GM20431 (cell line): ENCODE measurements around the gene SERGEF.
"Not testable (repeated sequence)": the region's sequence is repeated elsewhere in the genome, so short reads cannot be mapped to it uniquely, and the experiment has no call there.

Source experiments
- in situ Hi-C: fragments of 300-500 bp; cut with MseI, MboI; formaldehyde crosslinking; loops from one replicate; pipeline ENCODE4 v1.15.0; 2020; ENCODE audit warnings: low sequenced_read_pairs; ENCODE audit not compliant: unreplicated experiment

SERGEF gene

DNA sequence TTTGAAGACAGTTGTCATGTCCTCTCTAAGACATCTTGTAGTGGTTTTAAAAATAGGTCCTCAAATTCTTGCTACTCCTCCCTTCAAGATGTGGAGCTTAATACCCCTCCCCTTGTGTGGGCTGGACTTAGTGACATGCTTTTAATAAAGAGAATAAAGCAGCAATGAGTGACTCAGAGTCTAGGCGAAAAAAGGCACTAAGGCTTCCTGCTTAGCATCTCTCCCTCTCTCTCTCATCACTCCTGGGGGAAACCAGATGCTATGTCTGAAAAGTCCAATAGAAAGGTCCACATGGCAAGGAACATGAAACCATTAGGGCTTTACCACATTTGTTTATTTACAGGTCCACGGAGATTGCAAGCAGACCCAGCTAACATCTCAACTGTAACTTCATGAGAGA, 11.7 kb downstream of the SERGEF start:
- in situ Hi-C loops = no loop called here

DNA sequence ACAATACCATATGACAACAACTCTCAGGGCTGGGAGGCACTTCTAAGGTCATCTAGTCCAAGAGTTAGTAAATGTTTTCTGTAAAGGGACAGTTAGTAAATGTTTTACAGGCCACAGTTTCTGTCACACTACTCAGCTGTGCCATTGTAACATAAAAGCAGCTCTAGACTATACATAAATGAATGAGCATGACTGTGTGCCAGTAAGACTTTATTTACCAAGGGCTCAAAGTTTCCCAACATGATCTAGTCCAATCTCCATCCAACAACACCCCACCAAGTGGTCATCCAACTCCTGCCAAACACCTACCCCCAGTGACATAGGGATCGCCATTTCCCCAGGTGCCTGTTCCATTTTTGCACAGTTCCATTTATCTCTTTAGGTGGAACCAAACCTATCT, 12.1 kb downstream of the SERGEF start:
- in situ Hi-C loops = no loop called here

DNA sequence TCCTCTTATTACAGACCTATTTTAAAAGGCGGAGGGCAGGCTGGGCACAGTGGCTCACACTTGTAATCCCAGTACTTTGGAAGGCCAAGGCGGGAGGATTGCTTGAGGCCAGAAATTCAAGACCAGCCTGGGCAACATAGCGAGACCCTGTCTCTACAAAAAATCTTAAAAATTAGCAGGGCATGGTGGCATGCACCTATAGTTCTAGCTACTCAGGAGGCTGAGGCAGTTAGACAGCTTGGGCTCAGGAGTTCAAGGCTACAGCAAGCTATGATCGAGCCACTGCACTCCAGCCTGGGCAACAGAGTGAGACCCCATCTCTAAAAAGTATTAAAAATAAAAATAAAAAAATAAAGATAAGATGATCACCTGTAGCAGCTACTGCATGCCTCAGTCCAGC, 12.7 kb downstream of the SERGEF start:
- in situ Hi-C loops = not testable (repeated sequence)

DNA sequence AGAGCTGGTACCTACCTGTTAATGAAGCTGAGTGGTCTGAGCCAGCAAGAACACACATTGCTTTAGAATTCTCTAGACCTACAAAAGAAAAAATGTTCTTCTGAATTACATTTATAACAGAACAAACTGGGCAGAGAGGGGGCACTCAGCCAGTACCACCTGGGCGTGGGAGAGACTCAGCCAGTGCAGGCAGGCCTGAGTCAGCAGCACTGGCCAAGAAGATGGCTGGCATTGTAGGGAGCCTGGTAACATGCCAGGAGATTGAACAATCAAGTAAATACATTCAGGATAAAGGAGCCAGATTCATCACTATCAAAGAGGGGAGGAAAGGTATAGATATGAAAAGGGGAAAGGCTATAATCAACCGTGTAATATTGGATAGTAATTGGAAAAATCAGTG, 19.9 kb downstream of the SERGEF start:
- in situ Hi-C loops = loop anchor here (10.0 kb wide), 1 partner anchor 112 kb away; the partner anchor contains the start of gene SAAL1

GRCh38 chr11:17991783-17992433, 20.9 kb downstream of the SERGEF start:
- in situ Hi-C loops = loop anchor here (10.0 kb wide), 1 partner anchor 113 kb away; the partner anchor contains the start of gene SAAL1

DNA sequence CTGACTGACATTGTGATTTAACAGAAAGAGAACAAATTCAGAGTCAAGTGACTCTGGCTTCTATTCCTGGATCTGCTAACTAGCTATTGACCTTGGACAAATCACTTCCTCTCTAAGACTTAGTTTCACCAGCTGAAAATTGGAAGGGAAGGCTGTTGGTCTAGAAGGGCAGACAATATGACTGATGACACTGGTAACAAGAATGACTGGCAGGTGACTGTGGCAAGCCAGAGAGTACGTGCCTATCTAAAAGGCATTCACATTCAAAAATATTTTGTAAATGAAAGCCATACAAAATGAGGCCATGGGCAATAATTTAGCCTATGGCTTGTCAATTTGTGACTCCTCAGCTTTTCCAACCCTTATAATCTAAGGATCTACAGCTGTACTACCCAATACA, 23.5 kb downstream of the SERGEF start:
- in situ Hi-C loops = no loop called here

- in situ Hi-C loops = no loop called here
These were observed 24.4 kb downstream of the SERGEF start for GRCh38 chr11:17988465-17988864.

DNA sequence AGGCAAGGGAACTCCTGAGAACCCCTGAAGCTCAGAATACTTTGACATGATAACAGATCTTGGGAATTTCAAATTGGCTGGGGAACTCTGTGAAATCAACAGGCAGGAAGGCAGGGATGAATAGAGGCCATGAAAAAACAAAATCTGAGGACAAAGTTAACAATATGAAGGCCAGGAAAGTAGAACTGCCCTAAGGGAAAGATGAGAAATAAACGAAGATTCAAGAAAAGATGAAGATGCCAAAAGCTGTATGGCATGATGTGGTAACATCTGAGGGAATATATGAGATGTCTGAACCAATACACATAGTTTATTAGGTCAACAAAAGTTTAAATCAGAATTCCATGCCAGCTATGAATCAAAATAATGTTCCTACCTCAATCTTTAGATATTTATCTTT, 25.0 kb downstream of the SERGEF start:
- in situ Hi-C loops = no loop called here

DNA sequence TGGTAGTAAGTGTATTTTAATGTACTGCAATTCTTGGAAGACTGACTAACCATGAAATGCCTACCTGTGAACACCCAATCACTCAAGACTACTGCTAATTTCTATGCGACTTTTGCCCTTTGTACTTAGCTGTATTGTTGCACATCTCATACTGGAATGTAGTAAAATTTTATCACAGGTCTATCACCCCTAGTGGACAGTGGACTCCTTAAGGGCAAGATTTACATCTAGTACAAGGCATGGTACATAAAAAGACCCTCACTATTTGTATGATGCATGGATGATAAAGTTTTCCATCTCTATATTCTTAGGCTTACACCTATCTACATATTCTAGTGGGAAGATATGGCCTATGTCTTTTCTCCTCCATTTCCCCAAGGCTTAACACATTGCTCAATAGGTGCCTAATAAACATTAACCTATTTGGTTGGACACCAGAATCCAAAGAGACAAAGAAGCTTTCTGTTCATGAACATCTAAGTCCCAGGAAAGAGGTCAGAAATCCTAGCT, 26.1 kb downstream of the SERGEF start:
- in situ Hi-C loops = no loop called here

GRCh38 chr11:17986007-17986710, 26.7 kb downstream of the SERGEF start:
- in situ Hi-C loops = no loop called here

GRCh38 chr11:17985517-17985916, 27.3 kb downstream of the SERGEF start:
- in situ Hi-C loops = no loop called here

DNA sequence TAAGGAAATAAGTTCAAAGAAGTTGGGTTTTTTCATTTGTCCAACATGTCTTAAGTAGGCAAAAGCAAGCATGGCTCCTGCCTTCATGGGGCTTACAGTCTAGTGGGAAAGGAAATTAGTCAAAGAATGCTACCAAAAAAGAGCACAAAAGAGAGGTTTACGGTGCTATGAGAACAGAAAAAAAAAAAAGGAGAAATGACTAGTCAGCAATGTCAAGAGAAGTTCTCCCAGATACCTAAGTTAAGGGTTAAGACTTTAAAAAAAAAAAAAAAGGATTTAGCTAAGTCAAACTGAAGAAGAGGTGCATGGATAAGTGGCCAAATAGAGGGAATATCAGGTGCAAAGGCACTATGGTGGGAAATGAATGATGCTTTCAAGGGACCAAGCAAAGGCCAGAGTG, 29.3 kb downstream of the SERGEF start:
- in situ Hi-C loops = no loop called here

DNA sequence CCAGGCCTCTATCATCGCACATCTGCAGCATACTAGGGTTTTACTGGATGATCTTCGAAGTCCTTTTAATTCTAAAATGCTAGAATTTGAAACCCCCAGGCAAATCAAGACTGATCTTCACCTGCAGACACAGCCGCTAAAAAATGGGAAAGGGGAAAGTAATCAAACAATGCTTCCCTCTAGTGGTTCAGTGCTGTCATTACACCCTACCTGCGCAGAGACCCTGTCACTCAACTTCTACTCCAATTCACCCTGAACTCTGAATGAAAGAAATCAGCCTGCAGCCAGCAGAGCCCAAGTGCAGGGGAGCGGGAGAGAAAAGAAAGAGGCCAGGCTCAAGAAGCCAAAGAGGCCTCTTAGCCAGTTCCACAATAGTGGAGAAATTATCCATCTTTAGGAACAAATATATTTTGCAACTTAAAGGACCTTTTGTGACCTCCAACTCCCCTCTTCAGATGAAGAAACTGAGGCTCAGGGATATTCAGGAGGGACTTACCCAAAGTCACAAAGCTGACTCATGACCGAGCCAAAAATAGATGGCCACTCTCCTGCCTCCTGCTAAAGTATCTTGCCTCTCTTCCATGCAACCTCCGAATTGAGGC, 33.0 kb downstream of the SERGEF start:
- in situ Hi-C loops = loop anchor here (10.0 kb wide), 1 partner anchor 225 kb away; no protein-coding TSS in a partner anchor

DNA sequence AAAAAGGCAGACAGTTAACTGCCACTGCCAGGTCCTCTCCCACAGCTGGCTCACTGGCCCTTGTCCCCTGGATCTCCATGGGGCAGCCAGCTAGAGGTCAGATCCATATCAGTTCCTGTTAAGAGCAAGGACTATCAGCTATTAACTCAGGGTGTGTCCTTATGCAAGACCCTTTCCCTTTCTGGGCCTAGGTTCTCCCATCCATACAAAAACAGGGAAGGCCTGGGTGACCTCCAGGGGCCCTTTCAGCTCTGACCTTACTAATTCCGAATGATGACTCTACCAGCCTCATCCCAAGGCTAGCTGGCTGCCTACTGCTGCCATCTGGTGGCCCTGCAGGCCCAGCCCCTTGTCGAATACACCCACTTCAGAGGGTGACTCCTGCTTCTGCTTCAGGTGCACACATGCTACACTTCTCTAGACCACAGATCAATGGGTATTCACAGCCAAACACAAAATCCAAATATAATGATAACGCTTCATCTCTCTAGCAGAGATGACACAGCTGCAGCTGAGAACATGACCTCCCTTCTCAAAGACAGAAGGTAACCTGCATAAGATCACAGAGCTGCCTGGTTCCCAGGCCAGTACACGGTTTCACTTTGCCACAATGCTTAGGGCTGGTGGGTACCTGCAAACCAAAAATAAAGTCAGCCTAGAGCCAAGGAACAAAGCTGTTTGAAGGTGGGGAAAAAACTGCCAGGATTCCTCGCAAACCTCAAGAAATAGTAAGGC, 34.1 kb downstream of the SERGEF start:
- in situ Hi-C loops = loop anchor here (10.0 kb wide), 1 partner anchor 224 kb away; no protein-coding TSS in a partner anchor

GRCh38 chr11:17976651-17977050, 36.2 kb downstream of the SERGEF start:
- in situ Hi-C loops = loop anchor here (10.0 kb wide), 1 partner anchor 222 kb away; no protein-coding TSS in a partner anchor

DNA sequence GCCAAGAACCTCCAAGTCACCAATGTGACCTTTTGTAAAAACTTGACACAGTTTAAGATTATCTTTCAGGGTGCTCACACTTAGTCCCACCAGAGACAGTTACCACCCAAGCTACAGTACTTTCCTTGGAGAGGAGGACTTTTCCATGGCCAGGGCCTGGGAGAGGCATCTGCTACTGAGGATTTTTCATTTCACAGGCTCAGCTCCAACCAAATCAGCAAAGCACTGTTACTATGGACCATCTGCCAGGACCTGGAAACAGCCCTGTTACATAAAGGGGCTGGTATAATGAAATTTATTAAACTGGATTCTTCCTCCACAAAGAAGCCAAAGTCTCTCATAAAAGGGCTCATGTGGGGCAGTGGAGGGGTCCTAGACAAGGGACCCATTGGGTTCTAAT, 38.6 kb downstream of the SERGEF start:
- in situ Hi-C loops = loop anchor here (10.0 kb wide), 1 partner anchor 219 kb away; no protein-coding TSS in a partner anchor

DNA sequence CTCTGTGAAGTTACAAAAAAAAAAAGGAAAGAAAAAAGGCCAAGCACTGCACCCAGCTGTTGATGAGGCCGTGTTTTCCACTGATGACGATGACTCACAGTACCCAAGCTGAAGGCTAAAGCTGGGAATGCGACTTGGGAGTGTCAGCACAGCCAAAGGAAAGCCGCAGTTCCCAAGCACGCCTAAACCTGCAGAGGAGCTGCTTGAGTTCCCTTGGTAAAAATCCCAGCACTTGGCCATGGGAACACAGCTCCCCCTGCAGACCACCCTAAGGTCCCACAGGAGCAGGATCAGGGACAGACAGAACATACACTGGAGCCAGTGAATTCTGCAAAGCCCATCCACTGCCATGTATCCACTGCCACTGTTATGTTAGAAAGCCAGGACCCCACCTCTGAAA, 39.9 kb downstream of the SERGEF start:
- in situ Hi-C loops = loop anchor here (10.0 kb wide), 1 partner anchor 218 kb away; no protein-coding TSS in a partner anchor

DNA sequence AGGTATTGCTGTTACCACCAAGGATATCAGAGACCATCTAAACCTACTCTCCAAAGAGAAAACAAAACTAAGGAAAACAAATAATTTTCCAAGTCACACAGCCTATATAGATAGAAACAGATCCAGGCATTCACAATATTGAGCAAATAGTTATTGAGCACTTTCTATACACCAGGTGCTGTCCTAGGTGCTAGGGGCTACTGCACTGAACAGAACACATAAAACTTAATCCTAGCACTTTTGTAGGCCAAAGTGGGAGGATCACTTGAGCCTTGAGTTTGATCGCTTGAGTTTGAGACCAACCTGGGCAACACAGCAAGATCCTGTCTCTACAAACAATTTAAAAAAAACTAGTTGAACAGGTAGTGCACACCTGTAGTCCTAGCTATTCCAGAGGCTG, 44.6 kb downstream of the SERGEF start:
- in situ Hi-C loops = no loop called here

GRCh38 chr11:17967661-17968060, 45.2 kb downstream of the SERGEF start:
- in situ Hi-C loops = no loop called here

DNA sequence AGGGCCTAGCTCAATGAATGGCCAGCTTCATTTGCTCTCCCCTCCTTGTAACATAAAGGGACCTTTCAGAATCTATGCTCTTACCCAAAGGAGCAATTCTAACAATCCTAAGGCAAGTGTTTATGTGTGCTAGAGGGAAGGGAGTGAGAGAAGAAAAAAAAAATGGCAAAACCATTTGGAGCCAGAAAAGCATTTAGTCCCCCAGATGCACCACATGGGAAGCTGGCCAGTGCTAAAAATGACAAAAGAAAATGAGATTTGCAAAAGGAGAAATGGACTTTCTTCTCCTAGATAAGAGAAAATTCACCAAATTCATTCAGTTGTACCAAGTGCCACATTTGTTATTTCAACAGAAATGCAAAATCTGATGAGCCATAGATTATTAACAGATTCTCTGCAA, 52.8 kb downstream of the SERGEF start:
- in situ Hi-C loops = no loop called here
